CD1c-positive myeloid dendritic cell (primary cell): Measurements from ENCODE around the gene DYRK1A.

Experiments
- DNase-seq: peaks from one replicate; pipeline ENCODE4 v3.0.0-alpha.2; 2016; ENCODE audit errors: extremely low spot score

The DYRK1A gene

DNA sequence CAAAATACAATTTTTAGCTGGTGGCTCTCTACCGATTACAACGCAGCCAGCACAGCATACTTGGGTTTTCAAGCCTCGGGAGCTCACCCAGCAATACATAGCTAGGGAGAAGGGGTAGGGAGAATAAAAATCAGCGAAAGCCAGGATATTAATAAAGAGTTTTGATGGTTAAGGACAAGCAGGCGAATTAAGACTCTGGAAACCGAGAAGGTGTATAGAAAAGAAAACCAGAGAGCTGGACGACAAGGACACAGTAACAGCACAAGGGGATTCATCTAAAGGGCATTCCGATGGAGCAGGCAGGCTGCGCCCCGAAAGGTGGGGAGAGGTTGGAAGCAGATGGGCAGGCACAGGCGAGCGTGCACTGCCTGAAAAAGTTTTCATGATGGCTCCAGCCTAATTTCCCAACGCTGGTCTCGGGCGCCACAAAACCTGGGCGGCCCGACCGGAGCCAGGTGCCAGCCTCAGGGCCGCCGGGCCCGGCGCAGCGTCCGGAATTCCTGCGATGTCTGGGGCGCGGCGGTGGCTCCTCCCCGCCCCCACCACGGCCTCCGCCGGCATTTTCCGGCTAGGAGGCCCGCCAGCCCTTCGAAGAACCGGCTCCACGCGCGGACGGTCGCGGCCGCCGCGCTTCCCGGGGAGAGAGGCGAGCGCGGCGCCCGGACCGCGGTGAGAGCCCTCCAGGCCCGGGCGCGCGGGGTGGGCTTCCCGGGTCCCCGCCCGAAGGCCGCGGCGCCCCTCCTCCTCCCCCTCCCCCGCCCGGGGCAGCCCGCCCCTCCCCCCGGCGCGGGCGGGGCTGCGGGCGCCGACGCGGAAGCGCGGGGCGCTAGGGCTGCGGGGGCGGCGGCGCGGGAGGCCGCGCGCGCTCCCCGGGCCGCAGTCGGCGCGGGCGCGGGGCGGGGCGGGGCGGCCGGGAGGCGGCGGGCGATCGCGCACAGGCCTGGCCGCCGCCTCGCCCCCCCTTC lies 774 bp upstream of the DYRK1A start:
- DNase-seq, result peak; percentile 70

- DNase-seq, result peak; percentile 43
These were observed 746 bp downstream of the DYRK1A start for GRCh38 chr21:37367336-37367702.

GRCh38 chr21:37367703-37368540 lies 1.3 kb downstream of the DYRK1A start:
- peak; percentile 41 for DNase-seq

DNA sequence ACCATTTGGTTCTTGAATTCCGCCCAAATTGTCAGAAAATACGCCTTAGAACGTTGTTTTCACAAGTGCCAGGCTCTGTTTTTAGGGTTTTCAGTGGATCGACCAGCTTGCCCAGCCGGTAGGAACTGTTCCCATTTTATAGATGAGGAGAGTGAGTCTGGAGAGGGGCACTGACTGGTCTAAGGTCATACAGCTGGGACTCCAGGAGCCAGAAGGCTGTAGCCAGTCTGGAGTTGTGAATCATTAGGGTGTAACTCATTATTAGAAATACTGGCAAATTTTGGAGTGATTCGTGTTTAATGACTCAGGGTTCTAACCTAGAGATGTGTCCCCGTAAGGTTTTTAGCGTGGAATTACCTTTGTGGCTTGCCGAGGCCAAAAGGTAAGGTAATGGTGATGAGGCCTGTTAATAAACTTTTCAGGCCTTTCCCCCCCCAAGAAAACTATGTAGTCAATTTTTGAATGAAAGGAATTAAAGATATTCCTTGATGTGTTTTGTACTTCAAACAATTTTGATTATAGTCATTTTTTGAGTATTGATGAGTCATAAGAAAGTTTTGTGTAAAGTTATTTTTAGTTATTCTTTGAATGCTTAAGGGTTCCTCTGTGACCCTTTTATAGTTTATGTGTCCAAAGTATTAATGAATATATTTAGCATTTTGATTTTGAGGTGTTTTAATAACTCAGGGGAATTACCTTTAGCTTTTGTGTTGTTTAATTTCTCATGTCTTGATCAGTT lies 2.1 kb downstream of the DYRK1A start:
- DNase-seq, result no peak

DNA sequence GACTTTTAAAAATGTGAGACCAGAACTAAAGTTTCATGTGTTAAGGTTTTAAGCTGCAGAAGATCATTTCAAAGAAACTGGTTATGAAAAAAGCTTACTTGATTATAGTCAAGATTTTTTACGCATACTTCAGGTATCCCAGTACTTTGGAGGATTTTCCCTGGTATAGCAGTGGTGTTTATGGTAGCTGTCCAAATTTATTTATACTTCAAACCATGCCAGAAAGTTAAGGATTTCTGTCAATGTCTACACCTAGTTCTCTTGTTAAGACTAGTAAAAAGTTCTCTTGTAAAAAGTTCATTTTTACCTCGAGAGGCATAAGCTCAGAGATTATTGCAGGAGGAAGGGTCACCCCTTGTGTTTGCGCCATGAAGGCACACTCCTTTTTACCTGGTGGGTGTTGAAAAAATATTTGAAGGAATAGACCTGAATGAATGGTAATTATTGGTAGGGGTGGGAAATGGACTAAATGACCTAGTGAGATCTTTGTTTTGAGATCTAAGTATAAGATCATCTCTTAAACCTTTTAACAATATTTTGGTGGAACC lies 2.8 kb downstream of the DYRK1A start:
- no peak for DNase-seq

DNA sequence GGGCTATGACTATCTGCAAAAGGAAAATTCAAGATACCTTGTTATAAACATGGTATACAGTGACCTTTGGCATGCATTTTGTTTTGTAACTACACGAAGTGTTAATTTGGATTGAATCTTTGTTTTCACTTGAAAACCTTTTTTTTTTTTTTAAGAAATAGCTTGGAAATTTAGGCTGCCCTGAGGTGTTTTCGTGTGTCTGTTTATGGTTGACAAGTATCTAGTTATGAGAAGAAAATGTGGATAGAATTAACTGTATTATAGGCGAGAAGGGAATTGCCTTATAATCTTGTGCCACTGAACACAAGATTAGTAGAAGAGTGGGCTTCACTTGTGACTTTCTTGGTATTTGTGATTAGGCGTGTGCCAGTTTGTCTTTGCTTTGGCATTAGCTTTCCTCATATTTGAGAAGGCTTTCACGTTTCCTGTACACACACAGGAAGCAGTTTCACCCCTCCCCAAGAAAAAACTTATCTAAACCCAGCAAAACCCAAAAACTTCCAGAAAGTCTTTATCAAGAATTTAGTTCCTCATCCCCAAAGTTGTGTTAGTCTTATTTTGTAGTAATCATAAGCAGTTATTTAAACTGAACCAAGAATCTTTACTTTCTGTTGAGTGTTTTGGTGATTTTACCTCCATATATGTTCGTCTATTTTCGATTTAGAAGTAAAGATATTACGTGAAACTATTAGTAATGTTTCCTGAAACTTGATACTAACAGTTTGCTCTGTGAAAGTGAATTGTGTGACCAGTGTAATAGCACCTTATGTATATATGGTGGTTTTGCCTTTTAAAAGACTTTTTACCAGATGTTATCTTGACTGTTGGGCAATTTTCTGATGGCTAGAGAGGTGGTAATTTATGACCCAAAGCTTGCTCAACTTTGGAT lies 3.8 kb downstream of the DYRK1A start:
- peak; percentile 41 for DNase-seq

- no peak for DNase-seq
These were observed 4.4 kb downstream of the DYRK1A start for GRCh38 chr21:37371041-37371397.

GRCh38 chr21:37372127-37372731 lies 5.7 kb downstream of the DYRK1A start:
- DNase-seq, result no peak

- DNase-seq, result no peak
These were observed 6.4 kb downstream of the DYRK1A start for GRCh38 chr21:37372951-37373350.

DNA sequence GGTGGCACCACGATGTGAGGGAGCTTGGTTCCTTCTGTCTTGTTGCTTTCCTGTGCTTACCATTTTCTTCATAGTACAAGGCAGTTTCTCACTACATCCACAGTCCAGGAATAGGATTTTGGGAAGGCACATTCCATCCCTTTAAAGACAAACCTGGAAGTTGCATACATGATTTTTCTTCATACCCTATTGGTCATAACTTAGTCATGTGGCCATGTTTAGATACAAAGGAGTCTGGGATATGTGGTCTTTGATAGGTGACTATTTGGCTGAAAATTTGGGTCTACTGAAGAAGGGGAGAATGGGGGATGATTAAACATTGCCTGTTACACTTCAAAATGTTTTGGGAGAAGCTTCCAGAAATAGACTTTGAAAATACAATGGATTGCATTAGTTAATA lies 7.0 kb downstream of the DYRK1A start:
- DNase-seq, result no peak

DNA sequence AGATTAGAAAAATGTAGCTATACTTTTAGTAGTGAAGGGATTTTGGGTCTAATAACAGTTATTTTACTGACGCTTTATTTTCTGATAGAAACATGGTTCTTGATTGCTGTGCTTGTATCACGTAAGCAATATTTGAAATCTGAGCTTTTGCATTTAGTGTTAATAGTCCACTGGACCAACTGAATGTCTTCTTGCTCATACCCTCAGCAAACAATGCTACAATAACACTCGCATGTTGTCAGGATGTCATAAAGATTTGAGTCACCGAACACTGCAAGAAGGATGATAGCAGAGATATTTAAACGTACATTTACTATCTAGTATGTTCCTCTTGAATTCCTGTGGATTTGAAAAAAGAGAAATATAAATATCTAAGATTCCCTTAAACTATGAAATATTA lies 7.5 kb downstream of the DYRK1A start:
- DNase-seq, result no peak

GRCh38 chr21:37375866-37376574 lies 9.4 kb downstream of the DYRK1A start:
- DNase-seq, result no peak

DNA sequence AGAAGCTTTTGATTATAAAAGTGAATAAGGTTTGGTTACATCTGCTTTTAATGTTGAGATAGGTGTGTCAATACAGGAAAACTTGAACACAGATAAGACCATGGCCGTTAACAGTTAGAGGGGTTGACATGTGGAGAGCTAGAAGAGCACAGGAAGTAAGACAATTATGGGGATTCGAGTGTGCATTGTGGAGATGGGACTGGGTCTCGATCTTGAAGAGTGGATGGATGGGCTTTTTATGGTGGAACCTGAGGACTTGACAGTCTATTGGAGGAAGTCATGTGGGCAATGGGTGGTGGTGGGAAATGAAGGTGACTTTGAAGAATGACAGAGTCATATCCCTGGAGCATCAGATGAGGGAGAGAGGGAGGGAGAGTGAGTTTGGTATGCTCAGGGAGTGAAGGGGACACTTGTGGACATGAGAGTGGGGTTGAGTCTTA lies 12.1 kb downstream of the DYRK1A start:
- DNase-seq, result no peak

- no peak for DNase-seq
These were observed 14.1 kb downstream of the DYRK1A start for GRCh38 chr21:37380349-37381323.

DNA sequence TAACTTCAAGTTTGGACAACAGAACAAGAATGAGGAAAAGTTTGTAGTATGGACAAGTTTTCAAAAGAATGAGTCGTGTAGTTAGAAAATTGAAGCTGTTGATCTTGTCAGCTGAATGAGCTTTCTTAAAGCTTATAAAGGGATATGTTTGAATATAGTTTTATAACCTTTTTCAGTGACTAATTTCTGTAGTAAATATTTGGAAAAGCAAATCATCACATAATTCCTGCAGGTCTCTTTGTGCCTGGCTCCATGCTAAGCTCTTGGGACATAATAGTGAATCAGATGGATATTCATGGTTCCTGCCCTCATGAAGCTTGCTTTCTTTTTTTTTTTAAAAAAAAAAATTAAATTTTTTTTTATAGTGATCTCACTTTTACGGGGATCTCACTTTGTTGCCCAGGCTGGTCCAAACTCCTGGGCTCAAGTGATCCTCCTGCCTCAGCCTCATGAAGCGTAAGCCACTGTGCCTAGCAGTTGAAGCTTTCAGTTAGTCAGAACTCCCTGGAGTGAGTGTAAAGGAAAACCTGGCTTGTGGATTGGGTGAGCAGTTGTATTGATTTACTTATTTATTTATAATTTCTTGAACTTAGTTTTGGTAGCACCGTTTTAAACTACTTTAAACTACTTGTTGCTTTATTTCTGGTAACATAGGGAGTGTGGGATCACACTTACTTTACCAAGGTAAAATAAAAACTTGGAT lies 15.5 kb downstream of the DYRK1A start:
- no peak for DNase-seq

DNA sequence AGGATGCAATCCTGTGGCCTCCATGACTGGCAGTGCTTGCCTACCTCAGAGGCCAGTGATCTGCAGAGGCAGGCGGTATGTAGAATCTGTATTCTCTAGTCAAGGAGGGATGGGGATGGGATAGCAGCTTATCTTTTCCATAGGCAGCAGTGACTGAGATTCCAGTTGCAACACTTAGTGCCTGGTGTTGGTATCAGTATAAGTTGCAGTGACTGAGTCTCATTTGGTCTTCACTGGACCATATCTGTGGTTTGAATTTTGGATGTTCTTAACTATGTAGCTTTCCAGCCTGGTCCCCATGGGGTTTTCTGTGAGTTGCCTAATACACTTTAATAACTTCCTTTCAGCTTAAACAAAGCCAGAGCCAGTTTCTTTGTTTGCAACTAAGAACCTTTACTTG lies 16.5 kb downstream of the DYRK1A start:
- no peak for DNase-seq

GRCh38 chr21:37383784-37384311 lies 17.3 kb downstream of the DYRK1A start:
- DNase-seq, result no peak

DNA sequence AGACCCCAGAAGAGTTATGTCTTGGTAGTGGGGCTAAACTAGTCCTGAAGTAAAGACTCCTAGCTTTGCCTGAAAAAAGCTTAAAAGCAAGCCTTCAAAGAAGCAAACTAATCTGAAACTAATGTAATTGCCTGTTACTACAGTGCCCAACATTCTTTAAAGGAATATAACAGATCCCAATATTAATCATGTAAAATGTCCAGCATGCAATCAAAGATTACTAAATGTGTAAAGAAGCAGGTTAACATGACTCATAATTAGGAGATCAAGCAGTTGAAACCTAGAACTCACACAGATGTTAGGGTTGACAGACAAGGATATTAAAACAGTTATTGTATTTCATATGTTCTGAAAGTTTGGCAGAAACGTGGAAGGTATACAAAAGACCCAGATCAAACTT lies 17.8 kb downstream of the DYRK1A start:
- no peak for DNase-seq
